ENCODE measurements around the gene GSTT4.
"Not testable (repeated sequence)": the region's sequence is repeated elsewhere in the genome, so short reads cannot be mapped to it uniquely, and the experiment has no call there.

The GSTT4 gene

DNA sequence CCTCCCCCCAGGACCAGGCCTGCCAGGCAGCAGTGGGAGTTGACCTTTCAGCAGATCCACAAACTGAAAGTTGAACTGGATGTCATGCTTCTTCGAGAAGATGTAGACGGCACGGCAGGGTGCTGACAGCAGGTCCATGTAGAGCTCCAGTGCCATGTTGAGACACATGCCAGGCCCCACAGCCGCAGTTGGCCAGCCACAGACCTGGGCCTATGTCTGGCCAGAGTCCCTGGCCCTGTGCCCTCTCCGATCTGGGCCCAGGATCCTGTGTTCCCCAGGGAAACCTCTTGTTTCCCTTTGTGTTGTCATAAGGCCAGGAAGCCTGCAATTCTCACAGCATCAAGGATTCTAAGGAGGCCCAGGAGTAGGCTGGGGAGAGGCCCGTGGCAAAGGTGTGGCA is at the start of gene GSTT4:
Gene GSTT4, minus strand, starts transcription at position 253 of the 400 bp plus-strand sequence. Its CDS starts 97 bp downstream, at position 156.
- DNase-seq: no peak

DNA sequence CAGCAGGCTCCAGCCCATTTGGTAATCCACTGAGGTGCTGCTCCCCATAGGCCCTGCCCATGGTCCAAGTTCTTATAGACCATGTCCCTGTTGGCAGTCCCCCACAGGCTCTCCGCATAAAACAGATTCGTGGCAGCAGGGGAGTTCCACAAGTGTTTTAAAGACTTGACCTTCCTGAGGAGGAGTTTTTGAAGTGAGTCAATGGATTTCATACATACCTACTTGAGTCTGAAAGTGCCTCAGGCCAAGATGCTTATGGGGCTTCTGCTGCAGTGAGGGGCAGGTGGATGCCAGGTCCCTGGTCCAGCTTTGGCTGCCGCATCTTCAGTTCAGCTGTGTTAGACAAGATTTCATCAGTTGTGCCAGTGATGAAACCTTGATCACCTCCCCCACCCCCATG is 49.1 kb upstream of the GSTT4 start:
- DNase-seq: no peak

DNA sequence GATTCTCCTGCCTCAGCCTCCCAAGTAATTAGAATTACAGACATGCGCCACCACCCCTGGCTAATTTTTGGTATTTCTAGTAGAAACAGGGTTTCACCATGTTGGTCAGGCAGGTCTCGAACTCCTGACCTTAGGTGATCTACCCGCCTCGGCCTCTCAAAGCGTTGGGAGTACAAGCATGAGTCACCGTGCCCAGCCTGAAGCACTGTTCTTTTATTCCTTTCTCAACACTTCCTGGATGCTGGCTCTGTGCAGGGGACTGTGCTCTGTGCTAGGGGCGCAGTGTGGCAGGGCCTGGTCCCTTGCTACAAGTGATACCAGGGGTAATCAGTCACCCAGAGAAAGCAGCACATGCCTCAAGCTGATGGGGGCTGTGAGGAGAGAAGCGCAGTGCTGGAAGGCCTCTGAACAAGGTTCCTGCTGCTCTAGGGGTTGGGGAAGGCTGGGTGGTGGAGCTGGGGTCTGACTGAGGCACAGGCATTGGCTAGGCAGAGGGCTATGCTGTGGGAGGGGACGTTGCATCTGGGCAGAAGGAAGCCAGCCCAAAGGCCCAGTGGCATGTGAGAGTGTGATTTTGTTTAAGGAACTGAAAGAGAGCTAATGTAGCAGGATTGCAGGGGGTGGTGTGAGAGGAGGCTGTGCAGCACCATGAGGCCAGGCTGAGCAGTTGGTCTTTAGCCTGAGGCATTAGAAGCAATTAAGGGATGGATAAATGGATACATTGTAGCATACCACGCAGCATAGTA is 48.4 kb upstream of the GSTT4 start:
- no peak for DNase-seq

DNA sequence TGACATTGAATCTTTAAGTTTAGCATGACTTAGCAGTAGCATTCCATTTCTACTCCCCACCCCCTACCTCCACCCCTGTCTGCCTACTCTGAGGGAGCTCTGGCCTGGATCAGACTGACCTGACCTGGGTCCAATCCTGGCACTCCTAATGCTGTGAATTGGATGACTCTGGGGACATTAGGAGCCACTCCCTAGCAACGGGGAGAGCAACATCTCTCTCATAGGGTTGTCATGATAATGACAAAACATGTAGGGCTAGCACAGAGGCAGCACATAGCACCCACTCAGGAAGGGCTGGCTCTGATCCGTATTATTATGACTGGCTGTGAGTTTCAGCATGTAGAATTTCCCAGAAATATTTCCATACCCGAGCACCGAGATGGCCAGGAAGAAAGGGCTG is 46.3 kb upstream of the GSTT4 start:
- no peak for DNase-seq

DNA sequence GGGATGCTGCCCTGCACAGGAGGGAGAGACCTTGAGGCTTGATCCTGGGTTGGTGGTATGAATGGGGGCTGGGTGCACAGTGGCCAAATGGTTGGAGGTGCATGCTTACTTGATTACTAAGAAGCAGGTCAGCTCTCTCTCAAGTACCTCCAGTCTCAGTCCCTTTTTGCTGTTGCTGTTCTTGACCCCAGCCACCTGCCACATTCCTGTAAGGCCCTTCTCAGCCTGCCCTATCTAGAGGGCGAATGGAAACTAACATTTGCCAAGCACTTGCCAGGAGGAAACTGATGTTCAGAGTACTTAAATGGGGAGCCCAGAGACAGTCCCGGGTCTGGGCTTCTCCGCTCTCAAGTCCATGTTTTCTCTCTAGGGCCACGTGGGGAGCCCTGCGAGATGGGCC is 45.8 kb upstream of the GSTT4 start:
- no peak for DNase-seq

DNA sequence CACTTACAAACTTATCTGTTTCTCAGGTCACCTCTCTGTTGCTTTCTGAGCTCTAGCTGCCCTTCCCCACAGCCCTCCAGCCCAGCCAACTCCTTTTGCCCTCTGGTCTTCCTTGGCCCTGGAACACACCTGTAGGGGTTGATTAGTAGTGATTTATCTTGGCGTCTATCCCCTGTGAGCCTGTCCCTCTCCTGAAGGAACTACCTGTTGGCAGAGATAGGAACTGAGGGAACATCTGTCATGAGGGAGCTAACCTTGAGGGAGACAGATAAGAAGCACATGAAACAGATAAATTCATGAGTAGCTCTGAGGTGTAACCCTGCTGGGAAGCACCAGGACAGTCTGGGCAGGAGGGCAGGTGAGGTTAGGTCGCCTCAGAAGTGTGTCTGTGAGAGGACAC is 44.7 kb upstream of the GSTT4 start:
- DNase-seq: no peak

DNA sequence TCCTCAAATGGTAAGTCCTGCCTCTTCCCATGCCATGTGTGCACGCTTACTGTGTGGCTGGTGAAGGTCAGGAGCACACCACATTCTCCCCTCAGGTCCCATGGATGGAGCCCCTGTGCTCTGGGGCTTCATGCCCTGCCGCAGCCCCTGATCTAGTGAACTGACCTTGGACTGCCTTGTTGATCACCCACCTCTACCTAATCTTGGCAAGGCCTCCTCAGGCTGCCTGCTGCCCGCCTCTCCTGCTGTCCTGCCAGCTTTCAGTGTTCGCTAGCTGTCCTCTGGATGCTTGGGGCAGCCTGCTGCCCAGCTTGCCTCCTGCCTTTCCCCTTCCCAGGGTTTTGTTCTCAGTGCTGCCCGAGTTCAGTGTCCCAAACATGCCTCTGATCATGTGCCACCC is 44.0 kb upstream of the GSTT4 start:
- no peak for DNase-seq

DNA sequence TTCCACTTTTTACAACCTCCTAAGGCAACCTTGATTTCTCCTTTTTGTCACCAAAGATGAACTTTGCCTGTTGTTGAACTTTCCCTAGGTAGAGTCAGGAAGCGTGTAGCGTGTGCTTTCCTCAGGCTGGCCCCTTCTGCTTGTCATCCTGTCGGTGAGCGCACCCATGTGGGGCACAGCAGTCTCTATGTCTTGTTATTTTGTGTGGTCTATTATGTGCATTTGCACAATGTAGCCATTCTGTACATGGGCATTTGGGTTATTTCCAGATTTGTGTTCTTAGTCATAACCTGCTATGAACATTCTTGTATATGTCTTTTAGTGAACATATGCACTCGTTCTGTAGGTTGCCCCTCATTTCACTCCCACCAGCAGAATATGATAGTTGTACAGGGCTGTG is 40.8 kb upstream of the GSTT4 start:
- DNase-seq: no peak

DNA sequence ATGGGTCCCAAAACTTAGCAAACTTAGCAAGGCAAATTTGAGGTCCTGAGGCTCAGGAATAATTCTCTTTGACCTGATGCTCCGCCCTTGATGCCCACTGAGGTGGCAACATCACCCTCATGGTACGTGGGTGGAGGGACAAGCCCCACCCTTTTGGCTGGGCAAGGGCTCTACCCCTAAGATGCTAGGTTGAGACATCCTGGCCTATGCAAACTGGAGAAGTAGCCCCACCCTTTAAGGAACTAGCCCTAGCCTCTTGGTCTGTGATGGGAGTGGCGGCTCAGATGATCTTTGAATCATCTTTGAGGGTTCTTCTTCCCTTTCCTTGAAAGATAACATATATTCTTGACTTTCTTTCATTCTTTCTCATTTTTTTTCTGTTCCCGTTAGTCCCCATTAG is 38.7 kb upstream of the GSTT4 start:
- DNase-seq: no peak

DNA sequence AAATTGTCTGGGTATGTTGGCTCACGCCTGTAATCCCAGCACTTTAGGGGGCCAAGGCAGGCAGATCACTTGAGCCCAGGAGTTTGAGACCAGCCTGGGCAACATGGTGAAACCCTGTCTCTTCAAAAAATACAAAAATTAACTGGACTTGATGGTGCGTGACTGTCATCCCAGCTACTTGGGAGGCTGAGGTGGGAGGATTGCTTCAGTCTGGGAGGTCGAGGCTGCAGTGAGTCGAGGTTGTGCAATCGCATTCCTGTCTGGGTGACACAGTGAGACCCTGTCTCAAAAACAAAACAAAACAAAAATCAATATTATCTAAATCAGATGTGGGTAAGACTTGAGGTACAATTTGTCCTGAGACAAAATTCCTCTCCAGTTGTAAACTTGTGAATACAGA is 38.2 kb upstream of the GSTT4 start:
- not testable (repeated sequence) for DNase-seq

DNA sequence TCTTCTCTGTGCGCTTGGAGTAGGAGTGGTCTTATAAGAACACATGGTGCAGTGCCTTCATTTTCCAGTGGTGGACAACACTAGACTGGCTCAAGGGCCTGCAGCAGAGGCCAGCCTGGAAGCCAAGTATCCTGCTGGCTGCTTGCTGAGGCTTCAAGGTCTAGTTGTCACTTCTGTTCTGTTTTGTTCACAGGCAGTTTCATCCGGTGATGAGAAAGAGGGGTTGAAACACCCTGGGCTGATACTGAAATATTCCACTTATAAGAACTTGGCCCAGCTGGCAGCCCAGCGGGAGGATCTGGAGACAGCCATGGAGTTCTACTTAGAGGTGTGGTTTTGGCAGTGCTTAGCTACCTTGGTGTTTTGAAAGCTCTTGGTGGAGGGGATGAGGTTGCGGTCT is 35.7 kb upstream of the GSTT4 start:
- DNase-seq: no peak

DNA sequence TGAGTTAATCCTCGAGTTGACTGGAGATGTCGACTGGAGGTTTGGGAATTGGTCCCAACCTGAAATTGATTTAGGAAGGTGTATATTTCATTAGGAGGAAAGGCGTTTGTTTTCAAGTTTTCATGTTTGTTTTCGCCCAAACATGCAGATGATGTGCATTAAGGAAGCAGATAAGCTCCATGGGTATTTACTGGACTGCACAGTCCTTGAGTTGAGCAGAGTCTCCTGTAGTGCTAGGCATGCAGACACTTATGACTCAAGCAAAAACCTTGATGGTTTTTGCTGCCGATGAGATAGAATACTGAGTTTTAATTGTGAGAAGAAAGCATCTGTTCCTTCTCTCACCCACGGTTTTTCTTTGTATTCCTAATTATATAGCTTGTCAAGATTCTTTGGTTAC is 33.8 kb upstream of the GSTT4 start:
- DNase-seq: no peak

DNA sequence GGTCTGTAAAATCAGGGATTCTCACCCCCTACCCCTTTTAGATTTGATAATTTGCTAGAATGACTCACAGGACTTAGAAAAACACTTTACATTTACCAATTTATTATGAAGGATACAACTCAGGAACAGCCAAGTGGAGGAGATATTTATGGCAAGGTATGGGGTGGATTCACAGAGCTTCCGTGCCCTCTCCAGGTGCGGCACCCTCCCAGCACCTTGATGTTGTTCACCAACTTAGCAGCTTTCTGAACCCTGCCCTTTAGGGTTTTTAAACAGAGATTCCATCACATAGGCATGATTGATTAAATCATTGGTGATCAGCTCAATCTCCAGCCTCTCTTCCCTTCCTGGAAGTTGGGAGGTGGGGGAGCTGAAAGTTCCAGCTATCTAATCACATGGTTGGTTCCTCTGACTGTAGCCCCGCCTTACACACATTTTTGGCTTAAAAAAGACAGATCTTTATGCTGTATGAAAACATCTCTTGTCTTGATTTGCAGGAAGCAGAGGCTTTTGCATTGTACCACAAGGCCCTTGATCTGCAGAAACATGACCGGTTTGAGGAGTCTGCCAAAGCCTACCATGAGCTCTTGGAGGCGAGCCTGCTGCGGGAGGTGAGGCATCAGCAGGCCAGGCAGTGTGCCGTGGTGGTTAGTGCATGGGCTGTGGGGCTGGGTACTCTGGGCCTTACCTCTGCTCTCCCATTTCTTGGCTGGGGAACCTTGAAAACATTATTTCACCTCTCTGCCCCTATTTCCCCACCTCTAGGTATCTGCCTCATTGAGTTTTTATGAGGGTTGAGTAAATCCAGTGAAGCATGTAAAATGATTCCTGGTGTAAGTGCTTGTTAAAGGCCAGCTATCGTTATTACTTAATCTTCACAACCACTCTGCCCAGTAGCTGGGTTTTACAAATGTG is 32.9 kb upstream of the GSTT4 start:
- DNase-seq: no peak

DNA sequence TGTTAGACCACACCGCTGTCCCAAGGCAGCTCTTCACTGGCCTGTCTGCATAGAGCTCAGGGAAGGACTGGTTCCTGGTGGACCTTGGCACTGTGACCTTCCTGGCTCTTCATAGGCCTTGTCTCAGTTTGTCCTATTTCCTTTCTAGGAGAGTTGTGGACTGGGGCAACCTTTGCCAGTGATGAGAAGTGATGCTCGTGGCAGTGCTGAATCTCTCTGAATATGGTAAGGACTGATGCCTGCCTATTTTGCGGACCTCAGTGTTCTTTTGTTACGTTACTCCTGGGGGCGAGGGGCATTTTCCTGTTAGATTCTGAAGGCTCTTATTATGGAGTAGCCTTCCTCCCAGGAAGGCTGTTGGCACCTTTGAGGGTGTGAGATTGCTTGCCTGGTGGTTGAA is 30.0 kb upstream of the GSTT4 start:
- no peak for DNase-seq

DNA sequence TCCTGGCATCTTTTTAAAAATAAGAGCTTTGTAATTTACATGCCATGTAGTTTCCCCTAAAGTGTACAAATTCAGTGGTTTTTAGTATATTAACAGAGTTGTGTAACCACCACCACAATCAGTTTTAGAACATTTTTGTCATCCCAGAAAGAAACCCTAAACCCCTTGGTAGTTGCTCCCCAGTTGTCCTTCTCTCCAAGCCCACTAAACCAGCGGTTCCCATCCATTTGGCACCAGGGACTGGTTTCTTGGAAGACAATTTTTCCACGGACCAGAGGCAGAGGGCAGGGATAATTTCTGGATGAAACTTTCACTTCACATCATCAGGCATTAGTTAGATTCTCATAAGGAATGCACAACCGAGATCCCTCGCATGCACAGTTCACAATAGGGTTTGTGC is 28.5 kb upstream of the GSTT4 start:
- no peak for DNase-seq

DNA sequence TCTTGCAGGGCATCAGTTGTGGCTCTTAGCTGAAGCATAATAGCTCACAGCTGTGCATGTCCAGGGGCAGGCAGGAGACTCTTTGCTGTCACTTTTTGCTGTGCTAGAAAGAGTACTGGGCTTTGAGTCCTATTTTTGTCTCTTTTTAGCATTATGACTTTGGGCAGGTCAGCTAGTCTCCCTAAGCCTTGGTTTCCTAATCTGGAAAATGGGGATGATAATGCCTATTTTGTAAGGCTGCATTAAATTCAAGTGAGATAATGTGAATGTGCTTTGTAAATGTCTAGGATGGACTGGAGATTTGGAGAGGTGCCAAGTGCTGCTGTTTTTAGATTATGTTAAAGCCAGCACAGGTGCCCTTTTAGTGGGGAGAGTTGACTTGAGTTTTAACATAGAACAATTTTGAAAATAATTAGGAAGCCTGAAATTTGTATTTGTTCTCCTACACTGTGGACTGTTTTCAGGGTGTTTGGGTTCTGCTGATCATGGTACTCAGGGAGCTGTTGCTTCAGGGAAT is 25.0 kb upstream of the GSTT4 start:
- no peak for DNase-seq

DNA sequence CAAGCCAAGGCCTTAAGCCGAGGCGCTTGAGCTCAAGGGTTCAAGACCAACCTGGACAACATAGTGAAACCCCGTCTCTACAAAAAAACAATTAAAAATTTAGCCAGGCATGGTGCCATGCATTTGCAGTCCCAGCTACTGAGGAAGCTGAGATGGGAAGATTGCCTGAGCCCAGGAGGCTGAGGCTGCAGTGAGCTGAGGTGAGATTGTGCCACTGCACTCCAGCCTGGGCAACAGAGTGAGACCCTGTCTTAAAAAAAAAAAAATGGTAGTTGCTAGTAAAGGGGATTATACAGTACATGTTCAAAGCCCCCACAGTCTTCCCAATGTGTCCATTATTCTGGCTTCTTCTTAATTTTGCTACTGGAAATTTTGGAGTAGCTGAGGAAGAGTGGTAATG is 24.1 kb upstream of the GSTT4 start:
- DNase-seq: no peak

DNA sequence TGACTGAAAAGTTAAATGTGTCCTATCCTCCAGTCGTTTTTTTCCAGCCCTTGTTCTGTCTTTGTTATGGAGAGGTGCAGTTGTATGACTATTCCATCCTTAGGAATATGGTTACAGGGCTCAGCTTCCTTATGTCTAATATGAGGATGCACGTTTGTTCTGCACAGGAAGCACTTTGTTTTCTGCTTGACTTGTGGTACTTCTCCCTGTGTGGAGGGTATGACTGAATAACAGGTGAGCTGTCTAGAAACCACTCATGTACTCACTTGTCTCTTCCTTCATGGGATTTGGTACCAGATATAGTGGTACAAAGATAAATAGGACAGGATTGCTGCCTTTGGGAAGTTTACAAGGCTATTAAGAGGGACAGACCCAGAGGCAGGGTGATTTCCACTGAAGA is 23.3 kb upstream of the GSTT4 start:
- DNase-seq: no peak

DNA sequence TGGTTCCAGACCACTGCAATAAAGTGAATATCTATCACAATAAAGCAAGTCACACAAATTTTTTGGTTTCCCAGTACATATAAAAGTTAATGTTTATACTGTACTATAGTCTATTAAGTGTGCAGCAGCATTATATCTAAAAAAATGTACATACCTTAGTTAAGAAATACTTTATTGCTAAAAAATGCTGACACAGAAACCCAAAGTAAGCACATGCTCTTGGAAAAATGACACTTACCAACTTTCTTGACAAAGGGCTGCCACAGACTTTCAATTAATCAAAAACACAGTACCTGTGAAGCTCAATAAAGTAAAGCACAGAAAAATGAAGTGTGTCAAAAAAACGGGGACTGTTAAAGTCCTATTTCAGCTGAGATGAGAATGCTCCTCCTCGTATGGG is 22.7 kb upstream of the GSTT4 start:
- no peak for DNase-seq

DNA sequence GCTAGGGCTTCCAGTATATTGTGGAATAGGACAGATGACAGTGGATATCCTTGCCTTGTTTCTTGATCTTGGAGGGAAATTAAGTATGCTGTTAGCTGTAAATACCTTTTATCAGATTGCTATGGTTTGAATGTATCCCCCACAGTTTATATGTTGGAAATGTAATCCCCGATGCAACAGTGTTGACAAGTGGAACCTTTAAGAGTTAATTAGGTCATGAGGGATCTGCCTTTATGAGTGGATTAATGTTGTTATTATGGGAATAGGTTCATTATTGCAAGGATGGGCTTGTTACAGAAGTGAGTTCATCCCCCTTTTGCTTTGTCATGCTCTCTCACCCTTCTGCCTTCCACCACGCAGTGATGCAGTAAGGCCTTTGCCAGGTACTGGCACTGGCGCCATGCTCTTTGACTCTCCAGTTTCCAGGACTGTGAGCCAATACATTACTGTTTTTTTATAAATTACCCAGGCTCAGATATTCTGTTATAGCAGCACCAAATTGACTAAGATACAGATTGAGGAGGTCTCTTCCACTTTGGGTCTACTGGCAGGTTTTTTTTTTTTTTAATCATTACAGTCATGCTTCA is 22.2 kb upstream of the GSTT4 start:
- no peak for DNase-seq

DNA sequence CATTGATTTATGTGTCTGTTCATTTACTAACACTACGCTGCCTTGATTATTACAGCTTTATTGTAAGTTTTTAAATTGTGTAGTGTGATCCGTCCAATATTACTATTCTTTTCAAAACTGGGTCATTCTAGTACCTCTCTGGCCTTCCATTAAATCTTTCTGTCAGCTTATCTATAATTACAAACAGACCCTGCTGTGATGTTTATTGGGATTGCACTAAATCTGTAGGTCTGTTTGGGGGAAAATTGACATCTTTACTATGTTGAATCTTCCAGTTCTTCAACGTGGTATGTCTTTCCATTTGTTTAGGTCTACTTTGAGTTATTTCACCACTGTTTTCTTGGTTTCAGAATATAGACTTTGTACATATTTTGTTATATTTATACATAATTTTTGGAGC is 21.5 kb upstream of the GSTT4 start:
- no peak for DNase-seq

DNA sequence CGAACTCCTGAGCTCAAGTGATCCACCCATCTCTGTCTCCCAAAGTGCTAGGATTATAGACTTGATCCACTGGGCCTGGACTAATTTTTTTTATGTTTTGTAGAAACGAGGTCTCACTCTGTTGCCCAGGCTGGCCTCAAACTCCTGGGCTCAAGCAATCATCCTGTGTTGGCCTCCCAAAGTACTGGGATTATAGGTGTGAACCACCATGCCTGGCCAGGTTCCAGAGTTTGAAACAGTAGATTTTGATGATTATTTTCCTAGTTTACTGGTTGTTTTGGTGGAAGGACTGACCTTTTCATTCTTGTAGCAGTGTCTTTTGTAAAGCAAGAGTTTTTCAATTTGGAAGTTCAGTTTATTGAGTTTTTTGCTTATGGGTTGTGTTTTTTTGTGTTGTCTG is 20.8 kb upstream of the GSTT4 start:
- DNase-seq: no peak

DNA sequence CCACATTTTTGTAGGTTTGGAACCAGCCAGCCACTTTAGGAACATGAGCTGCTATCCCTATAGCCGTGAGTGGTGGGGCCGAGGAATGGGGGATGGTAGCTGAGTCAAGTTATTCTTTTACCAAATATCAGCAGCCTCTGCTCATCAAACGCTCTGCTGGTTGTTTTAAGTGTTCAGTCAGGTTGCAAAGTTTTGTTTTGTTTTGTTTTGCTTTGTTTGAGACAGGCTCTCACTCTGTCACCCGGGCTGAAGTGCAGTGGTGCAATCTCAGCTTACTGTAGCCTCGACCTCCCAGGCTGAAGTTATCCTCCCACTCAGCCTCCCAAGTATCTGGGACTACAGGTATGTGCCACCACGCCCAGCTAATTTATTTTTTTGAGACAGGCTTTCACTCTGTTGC is 20.2 kb upstream of the GSTT4 start:
- DNase-seq: no peak

DNA sequence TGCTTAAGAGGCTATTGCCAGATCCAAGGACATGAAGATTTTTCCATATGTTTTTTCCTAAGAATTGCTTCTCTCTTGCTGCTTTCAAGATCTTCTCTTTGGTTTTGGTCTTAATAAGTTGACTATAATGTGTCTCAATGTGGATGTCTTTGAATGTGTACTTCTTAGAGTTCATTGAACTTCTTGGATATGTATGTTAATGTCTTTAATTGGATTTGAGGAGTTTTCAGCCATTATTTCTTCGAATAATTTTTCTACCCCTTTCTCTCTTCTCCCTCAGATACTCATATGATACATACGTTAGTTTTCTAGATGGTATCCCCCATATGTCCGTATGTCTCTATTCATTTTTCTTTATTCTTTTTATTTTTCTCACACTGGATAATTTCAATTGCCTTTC is 19.1 kb upstream of the GSTT4 start:
- no peak for DNase-seq

Data from NCI-H2171 treated with DMSO at 0.1 percent for 48 hours (cell line).